HepG2 (cell line): ENCODE results near the gene FHL3.

ENCODE experiments used
- CHD2 ChIP-seq: IDR thresholded peaks from 2 replicates; pipeline ENCODE4 v1.6.1; 2011; ENCODE audit warnings: low read depth, low read length, improper control_type of control experiment
- CTCF ChIP-seq: sonication (generic); formaldehyde crosslinking; IDR thresholded peaks from 2 replicates; pipeline ENCODE4 v1.5.0; 2020; ENCODE audit warnings: mild to moderate bottlenecking, missing genetic modification reagents, moderate library complexity
- DRAP1 ChIP-seq: IDR thresholded peaks from 2 replicates; pipeline ENCODE4 v1.6.1; 2016; ENCODE audit warnings: missing genetic modification reagents, missing compliant biosample characterization
- POLR2AphosphoS5 ChIP-seq: IDR thresholded peaks from 2 replicates; pipeline ENCODE4 v1.6.1; 2012; ENCODE audit warnings: low read depth, low read length
- RFX5 ChIP-seq: IDR thresholded peaks from 2 replicates; pipeline ENCODE4 v1.6.1; 2011; ENCODE audit warnings: low read depth, low read length, improper control_type of control experiment
- SMAD3 ChIP-seq: sonication (generic); formaldehyde crosslinking; IDR thresholded peaks from 2 replicates; pipeline ENCODE4 v1.4.0; 2020; ENCODE audit warnings: missing genetic modification reagents
- TAF15 ChIP-seq: fragments of 200-400 bp; formaldehyde crosslinking; IDR thresholded peaks from one replicate; pipeline ENCODE4 v1.6.1; 2018; ENCODE audit warnings: mild to moderate bottlenecking, low read depth, low read length; ENCODE audit not compliant: poor library complexity, severe bottlenecking
- TEF ChIP-seq: sonication (generic); formaldehyde crosslinking; IDR thresholded peaks from 2 replicates; pipeline ENCODE4 v1.5.0; 2020; ENCODE audit warnings: missing genetic modification reagents
- ZNF576 ChIP-seq: sonication (generic); formaldehyde crosslinking; IDR thresholded peaks from 2 replicates; pipeline ENCODE4 v1.4.0; 2020; ENCODE audit warnings: mild to moderate bottlenecking, missing genetic modification reagents
- ZNF776 ChIP-seq: sonication (generic); formaldehyde crosslinking; IDR thresholded peaks from 2 replicates; pipeline ENCODE4 v1.4.0; 2020; ENCODE audit warnings: mild to moderate bottlenecking, missing genetic modification reagents
- TF ChIP-seq, protein P1 (sequence below): sonication (generic); formaldehyde crosslinking; IDR thresholded peaks from 2 replicates; pipeline ENCODE4 v1.4.0; 2020; ENCODE audit warnings: missing genetic modification reagents, borderline replicate concordance
- TF ChIP-seq, protein P2 (sequence below): sonication (generic); formaldehyde crosslinking; conservative IDR thresholded peaks from 2 replicates; pipeline ENCODE4 v1.4.0; 2020; ENCODE audit warnings: missing genetic modification reagents

DNA sequence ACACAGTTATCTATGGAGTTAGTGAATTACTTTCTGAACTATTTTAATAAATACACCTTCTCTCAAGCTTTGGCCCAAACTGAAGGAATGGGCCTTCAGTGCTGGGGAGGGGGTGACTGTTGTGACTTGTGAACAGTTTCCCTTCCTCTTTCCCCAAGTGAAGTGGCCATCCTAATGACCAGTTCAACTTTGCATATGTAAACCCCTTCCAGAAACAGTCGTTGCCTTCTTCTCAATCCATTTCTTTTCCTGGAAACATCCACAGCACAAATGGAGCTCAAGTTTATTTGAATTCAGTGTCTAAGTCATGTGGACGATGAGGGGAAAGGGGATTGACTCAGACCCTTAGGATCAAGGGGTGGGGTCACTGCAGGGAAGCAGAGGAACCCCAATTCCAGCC, 57.1 kb downstream of the FHL3 start:
- no peak for TF ChIP-seq DRAP1 (CRISPR knock-in tag)
- no peak for TF ChIP-seq ZNF576 (CRISPR knock-in tag)
- TF ChIP-seq SMAD3 (CRISPR knock-in tag) = no peak
- TF ChIP-seq CHD2 = no peak
- TF ChIP-seq, protein P1, sequence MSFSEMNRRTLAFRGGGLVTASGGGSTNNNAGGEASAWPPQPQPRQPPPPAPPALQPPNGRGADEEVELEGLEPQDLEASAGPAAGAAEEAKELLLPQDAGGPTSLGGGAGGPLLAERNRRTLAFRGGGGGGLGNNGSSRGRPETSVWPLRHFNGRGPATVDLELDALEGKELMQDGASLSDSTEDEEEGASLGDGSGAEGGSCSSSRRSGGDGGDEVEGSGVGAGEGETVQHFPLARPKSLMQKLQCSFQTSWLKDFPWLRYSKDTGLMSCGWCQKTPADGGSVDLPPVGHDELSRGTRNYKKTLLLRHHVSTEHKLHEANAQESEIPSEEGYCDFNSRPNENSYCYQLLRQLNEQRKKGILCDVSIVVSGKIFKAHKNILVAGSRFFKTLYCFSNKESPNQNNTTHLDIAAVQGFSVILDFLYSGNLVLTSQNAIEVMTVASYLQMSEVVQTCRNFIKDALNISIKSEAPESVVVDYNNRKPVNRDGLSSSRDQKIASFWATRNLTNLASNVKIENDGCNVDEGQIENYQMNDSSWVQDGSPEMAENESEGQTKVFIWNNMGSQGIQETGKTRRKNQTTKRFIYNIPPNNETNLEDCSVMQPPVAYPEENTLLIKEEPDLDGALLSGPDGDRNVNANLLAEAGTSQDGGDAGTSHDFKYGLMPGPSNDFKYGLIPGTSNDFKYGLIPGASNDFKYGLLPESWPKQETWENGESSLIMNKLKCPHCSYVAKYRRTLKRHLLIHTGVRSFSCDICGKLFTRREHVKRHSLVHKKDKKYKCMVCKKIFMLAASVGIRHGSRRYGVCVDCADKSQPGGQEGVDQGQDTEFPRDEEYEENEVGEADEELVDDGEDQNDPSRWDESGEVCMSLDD = no peak
- TF ChIP-seq, protein P2, sequence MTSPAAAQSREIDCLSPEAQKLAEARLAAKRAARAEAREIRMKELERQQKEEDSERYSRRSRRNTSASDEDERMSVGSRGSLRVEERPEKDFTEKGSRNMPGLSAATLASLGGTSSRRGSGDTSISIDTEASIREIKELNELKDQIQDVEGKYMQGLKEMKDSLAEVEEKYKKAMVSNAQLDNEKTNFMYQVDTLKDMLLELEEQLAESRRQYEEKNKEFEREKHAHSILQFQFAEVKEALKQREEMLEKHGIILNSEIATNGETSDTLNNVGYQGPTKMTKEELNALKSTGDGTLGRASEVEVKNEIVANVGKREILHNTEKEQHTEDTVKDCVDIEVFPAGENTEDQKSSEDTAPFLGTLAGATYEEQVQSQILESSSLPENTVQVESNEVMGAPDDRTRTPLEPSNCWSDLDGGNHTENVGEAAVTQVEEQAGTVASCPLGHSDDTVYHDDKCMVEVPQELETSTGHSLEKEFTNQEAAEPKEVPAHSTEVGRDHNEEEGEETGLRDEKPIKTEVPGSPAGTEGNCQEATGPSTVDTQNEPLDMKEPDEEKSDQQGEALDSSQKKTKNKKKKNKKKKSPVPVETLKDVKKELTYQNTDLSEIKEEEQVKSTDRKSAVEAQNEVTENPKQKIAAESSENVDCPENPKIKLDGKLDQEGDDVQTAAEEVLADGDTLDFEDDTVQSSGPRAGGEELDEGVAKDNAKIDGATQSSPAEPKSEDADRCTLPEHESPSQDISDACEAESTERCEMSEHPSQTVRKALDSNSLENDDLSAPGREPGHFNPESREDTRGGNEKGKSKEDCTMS (CRISPR knock-in tag) = no peak
- no peak for TF ChIP-seq TEF (CRISPR knock-in tag)
- no peak for TF ChIP-seq TAF15
- TF ChIP-seq RFX5 = no peak
- TF ChIP-seq ZNF776 (CRISPR knock-in tag) = no peak
- TF ChIP-seq CTCF (CRISPR knock-in tag) = no peak
- TF ChIP-seq POLR2AphosphoS5 = no peak
